HG02943 (cell line): Measurements from ENCODE around the gene CDKN1C.

Experiments
- ATAC-seq: cut with Tn5 transposase; IDR thresholded peaks from one replicate; pipeline ENCODE4 v1.9.1; 2021; ENCODE audit warnings: mild to moderate bottlenecking, low read depth, moderate library complexity; ENCODE audit not compliant: unreplicated experiment

The CDKN1C gene

GRCh38 chr11:2923446-2924375 is 38.1 kb upstream of the CDKN1C start:
- ATAC-seq: no peak

GRCh38 chr11:2922655-2923054 is 37.1 kb upstream of the CDKN1C start:
- no peak for ATAC-seq

DNA sequence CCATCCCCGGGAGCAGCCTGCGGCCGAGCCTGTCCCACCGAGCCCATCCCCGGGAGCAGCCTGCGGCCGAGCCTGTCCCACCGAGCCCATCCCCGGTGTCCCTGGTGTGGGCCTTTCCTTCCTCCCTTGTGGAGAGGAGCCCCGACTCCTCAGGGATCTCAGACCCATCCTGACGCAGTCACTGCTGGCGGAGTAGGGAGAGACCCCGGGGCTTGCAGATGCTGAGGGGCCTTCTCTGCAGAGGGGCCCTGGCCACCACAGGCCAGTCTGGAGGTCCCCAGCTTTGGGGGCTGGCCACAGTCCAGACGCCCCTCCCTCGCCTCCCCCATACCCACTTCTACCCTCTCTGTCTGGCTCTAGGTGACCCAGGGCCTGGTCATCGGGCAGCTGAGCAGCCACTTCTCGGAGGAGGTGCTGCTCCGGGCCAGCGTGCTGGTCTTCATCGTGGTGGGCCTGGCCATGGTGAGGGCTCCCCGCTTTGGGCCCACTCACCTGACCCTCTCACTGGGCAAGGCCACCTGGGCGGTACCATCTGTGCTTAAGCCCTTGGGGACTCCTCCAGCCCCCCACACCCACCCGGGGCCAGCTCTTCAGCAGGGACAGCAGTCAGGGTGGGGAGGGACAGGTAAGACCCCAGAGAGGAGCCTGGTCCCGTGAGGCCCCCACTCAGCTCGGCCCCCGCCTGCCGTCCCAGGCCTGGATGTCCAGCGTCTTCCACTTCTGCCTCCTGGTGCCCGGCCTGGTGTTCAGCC is 36.3 kb upstream of the CDKN1C start:
- ATAC-seq: no peak

- no peak for ATAC-seq
Observed at GRCh38 chr11:2921261-2921660, 35.7 kb upstream of the CDKN1C start.

- no peak for ATAC-seq
Observed at GRCh38 chr11:2920343-2920742, 34.8 kb upstream of the CDKN1C start.

- ATAC-seq: no peak
Observed at GRCh38 chr11:2919837-2920236, 34.3 kb upstream of the CDKN1C start.

- no peak for ATAC-seq
Observed at GRCh38 chr11:2919188-2919587, 33.6 kb upstream of the CDKN1C start.

DNA sequence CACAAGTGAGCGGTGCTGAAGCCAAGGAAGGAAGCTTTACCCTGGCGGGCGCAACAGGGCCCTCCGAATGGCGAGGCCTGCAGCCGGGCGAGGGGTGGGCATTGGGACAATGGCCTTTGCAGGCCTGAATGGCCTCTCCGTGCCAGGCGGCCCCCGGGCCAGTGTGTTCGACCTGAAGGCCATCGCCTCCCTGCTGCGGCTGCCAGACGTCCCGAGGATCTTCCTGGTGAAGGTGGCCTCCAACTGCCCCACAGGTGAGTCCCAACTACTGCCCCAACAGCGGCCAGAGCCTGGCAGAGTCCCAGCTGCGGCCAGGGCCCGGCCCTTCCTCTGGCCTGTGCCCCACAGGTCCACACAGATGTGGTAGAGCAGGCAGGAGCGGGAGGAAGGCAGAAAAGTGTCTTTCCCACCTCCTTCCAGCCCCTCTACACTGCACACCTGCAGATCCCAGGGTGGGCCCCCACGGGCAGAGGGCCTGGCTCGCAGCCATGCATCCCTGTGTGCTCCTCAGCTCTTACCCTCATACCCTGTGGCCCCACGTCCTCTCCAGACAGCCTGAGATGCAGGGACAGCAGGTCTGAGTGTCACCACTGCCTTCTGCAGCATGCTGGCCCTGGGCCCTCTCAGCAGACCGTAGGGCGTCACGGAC is 32.4 kb upstream of the CDKN1C start:
- ATAC-seq: no peak

DNA sequence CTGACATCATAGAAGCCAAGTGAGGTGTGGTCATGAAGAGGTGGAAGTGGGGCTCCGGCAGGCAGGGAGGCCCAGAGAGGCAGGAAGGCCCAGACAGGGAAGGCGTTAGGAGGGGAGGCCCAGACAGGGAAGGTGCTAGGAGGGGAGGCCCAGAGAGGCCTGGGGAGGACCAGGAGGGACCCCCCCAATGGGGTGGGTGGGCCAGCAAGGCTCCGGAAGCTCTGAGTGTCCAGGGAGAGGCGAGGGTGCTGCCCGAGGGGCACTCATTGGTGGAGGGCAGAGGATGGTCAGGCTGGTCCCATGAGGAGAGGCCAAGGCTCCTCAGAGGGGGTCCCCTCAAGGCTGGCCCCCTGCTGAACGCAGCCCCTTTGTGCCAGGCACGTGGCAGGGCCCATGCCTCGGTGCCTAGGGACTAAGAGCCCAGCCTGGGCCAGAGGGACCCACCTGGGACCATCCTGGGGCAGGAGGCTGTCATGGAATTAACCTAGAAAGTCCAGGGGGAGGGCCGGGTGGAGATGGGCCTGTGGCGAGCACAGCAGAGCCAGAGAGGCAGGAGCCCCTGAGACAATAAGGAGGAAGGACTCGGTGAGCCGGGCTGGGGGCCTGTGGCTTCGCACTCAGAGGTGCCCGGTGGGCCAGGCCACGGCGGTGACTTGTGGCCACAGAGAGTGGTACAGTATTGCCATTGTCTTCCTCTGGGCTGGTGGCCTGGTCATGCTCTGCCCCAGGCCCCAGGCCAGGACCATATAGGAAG is 31.5 kb upstream of the CDKN1C start:
- ATAC-seq: no peak

DNA sequence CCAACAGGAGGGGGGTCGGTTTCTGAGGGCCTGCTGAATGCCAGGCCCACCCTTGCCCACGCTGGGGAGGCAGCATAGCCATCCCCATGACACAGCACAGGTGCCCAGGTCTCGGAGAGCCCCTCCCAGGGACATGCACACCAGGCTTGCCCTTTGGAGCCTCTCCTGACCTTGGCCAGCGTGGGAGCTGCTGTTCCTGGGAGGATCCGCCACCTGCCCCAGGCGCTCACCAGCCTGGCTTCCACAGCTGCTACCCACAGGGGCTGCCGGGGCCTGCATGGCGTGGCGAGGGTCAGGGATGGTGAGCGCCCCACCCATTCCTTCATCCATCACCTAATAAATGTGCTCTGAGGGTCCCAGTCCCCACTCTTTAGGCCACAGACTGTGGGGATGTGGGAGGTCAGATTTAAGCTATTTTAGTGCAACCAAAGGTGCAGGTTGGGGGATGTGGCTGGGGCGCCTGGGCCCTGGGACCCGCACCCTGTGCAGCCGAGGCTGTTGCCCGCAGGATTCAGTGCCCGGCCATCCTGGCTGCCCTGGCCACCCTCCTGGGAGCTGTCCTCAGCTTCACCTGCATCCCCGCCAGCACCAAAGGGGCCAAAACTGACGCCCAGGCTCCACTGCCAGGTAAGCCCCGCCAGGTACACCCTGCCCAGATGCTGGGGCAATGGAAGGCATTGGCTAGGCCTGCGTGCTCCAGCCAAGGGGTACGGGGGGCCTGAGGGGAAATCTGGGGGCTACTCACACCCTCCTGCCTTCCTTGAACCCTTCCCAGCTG is 30.7 kb upstream of the CDKN1C start:
- no peak for ATAC-seq

GRCh38 chr11:2915473-2915872 is 29.9 kb upstream of the CDKN1C start:
- ATAC-seq: no peak

- no peak for ATAC-seq
Observed at GRCh38 chr11:2914455-2915195, 29.1 kb upstream of the CDKN1C start.

DNA sequence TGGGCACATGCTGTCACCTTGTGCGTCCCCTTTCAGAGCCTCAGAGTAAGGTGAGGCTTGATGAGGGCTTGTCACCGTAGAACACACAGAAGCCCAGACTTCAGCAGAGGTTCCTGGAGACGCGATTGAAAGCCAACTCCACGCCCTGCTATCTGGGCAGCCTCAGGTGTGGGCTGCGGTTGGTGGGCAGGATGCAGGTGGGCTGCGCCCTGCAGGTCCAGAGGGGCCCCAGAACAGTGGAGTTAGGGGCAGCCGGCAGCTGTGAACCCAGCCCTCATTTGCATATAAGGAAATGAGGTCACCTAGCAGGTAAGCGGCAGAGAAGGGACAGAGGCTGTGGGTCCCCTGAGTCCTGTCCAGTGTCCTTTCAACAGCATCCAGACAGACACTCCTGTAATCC is 28.2 kb upstream of the CDKN1C start:
- ATAC-seq: no peak

GRCh38 chr11:2913019-2913431 is 27.4 kb upstream of the CDKN1C start:
- no peak for ATAC-seq

DNA sequence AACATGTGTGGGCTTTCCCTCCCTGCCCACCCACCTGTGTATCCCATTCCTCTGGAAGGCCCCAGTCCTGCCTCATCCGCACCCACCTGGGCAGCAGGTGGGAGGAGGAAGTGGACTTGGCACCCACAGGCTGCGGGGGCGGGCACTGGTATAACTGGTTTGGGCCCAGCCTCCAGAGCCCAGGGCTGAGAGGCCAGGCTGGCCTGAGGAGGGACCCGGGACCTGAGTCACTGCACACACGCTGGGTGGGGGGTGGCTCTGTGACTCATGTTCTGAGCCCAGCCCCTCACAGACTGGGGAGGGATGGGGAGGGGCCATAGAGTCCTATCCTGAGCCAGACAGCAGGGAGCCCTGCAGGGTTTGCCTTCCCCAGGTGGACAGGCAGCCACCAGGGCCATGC is 26.9 kb upstream of the CDKN1C start:
- ATAC-seq: no peak

- no peak for ATAC-seq
Observed at GRCh38 chr11:2911785-2912391, 26.3 kb upstream of the CDKN1C start.

- no peak for ATAC-seq
Observed at GRCh38 chr11:2911088-2911784, 25.7 kb upstream of the CDKN1C start.

DNA sequence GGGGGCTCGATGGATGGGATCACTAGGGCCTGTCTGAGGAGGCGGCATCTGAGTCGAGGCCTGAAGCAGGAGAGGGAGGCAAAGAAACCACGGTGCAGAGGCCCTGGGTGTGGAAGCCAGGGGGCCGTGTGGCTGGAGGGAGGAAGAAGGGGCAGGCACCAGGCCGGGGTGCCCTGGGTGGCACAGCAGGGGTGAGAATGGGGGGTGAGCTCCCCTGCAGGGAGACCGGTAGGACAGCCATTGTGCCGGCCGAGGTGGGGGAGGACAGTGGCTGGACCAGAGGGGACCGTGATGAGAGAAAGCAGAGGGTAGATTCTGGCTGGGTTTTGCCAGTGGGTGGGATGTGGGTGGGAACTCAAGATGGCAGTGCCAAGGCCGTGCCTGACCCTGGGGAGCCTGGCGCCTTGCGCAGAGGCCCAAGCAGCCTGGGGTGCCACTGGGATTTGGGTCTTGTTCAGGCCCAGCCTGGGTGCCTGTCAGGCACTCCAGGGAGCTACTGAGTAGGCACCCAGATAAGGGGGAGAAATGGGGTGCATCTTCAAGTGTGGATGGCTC is 24.9 kb upstream of the CDKN1C start:
- no peak for ATAC-seq
